ENCODE data around the gene CR1.

DNA sequence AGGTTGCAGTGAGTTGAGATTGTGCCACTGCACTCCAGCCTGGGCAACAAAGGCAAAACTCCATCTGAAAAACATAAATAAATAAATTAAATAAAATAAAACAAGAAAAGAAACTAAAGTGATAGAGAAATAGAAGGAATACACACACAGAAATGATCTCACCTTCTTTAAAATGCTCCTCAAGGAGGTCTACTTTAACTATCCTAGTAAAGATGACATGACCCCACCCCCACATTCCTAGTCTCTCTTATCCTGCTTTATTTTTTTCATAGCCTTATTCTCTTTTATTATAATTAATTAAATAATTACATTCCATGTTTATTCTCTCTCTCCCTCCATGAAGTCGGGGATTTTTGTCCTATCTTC is 131.0 kb downstream of the CR1 start:
- TF ChIP-seq, protein P1, sequence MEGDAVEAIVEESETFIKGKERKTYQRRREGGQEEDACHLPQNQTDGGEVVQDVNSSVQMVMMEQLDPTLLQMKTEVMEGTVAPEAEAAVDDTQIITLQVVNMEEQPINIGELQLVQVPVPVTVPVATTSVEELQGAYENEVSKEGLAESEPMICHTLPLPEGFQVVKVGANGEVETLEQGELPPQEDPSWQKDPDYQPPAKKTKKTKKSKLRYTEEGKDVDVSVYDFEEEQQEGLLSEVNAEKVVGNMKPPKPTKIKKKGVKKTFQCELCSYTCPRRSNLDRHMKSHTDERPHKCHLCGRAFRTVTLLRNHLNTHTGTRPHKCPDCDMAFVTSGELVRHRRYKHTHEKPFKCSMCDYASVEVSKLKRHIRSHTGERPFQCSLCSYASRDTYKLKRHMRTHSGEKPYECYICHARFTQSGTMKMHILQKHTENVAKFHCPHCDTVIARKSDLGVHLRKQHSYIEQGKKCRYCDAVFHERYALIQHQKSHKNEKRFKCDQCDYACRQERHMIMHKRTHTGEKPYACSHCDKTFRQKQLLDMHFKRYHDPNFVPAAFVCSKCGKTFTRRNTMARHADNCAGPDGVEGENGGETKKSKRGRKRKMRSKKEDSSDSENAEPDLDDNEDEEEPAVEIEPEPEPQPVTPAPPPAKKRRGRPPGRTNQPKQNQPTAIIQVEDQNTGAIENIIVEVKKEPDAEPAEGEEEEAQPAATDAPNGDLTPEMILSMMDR (IDR thresholded peaks at IDR 0.05): no peak
- TF ChIP-seq, protein P2, sequence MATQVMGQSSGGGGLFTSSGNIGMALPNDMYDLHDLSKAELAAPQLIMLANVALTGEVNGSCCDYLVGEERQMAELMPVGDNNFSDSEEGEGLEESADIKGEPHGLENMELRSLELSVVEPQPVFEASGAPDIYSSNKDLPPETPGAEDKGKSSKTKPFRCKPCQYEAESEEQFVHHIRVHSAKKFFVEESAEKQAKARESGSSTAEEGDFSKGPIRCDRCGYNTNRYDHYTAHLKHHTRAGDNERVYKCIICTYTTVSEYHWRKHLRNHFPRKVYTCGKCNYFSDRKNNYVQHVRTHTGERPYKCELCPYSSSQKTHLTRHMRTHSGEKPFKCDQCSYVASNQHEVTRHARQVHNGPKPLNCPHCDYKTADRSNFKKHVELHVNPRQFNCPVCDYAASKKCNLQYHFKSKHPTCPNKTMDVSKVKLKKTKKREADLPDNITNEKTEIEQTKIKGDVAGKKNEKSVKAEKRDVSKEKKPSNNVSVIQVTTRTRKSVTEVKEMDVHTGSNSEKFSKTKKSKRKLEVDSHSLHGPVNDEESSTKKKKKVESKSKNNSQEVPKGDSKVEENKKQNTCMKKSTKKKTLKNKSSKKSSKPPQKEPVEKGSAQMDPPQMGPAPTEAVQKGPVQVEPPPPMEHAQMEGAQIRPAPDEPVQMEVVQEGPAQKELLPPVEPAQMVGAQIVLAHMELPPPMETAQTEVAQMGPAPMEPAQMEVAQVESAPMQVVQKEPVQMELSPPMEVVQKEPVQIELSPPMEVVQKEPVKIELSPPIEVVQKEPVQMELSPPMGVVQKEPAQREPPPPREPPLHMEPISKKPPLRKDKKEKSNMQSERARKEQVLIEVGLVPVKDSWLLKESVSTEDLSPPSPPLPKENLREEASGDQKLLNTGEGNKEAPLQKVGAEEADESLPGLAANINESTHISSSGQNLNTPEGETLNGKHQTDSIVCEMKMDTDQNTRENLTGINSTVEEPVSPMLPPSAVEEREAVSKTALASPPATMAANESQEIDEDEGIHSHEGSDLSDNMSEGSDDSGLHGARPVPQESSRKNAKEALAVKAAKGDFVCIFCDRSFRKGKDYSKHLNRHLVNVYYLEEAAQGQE (IDR thresholded peaks at IDR 0.05; ENCODE audit: insufficient read depth in 1 of 2, low read depth in 2 of 2, low read length in 1 of 2): no peak
- TF ChIP-seq POLR2AphosphoS5 (IDR thresholded peaks at IDR 0.05; ENCODE audit: low read depth, low read length): no peak
